Panc1 (cell line): ENCODE results near the gene SEPTIN2. TPM values are rescaled to one million over a fixed set of nuclear protein-coding genes. Genes with fewer than 3 reads are reported as not detected.

ENCODE experiments used
- ATAC-seq: fragments of 200-7000 bp; cut with Tn5 transposase; 2 replicates; pipeline ENCODE4 v1.9.1; 2020; ENCODE audit warnings: mild to moderate bottlenecking, moderate library complexity
- BruUV-seq: library from RNA; stranded (reverse); fragments of 400-500 nt; replicated peaks from 2 replicates; lab custom pipeline; 2021; lab: Mats Ljungman, UMichigan
- CTCF ChIA-PET: fragments of 300-600 bp; sonication (Branson Sonifier 250); formaldehyde crosslinking; loops from one replicate; lab custom pipeline; 2022; ENCODE audit warnings: antibody characterized with exemption; lab: Charles Lee
- POLR2A ChIA-PET: fragments of 300-600 bp; sonication (Branson Sonifier 250); formaldehyde crosslinking; loops from one replicate; lab custom pipeline; 2022; ENCODE audit warnings: antibody characterized with exemption; lab: Charles Lee
- DNase-seq: peaks from one replicate; pipeline ENCODE4 v3.0.0-alpha.2; 2010; ENCODE audit warnings: low read depth, low spot score
- H3K27ac ChIP-seq: 2 replicates; pipeline ENCODE4 v1.5.1; 2011; ENCODE audit warnings: mild to moderate bottlenecking, low read length, inconsistent platforms
- H3K27me3 ChIP-seq: fragments of 200-500 bp; sonication (Bioruptor generic); 2 replicates; pipeline ENCODE4 v1.6.0; 2014; ENCODE audit warnings: low read length, inconsistent platforms; ENCODE audit not compliant: control insufficient read depth, insufficient read depth
- H3K36me3 ChIP-seq: fragments of 200-500 bp; sonication (Bioruptor generic); 2 replicates; pipeline ENCODE4 v1.5.1; 2014; ENCODE audit warnings: inconsistent platforms, mild to moderate bottlenecking, low read length, moderate library complexity; ENCODE audit not compliant: control insufficient read depth, insufficient read depth
- H3K4me1 ChIP-seq: 2 replicates; pipeline ENCODE4 v1.5.1; 2011; ENCODE audit warnings: inconsistent platforms, mild to moderate bottlenecking, low read length, moderate library complexity; ENCODE audit not compliant: control insufficient read depth, insufficient read depth
- H3K4me3 ChIP-seq, 2 experiments: 2 replicates each; pipeline ENCODE4 v1.5.1; 2011 to 2012; ENCODE audit warnings: low read depth in 2 of 2, low read length in 2 of 2, mild to moderate bottlenecking in 2 of 2, inconsistent platforms in 1 of 2, moderate library complexity in 1 of 2
- H3K9me3 ChIP-seq: fragments of 200-500 bp; sonication (Bioruptor generic); 2 replicates; pipeline ENCODE4 v1.5.1; 2014; ENCODE audit warnings: low read depth, mild to moderate bottlenecking, inconsistent platforms, low read length, moderate library complexity; ENCODE audit not compliant: control insufficient read depth, insufficient read depth
- CTCF ChIP-seq: fragments of 450-650 bp; IDR thresholded peaks from 2 replicates; pipeline ENCODE4 v1.5.1; 2017; ENCODE audit warnings: mild to moderate bottlenecking
- POLR2AphosphoS5 ChIP-seq: IDR thresholded peaks from 2 replicates; pipeline ENCODE4 v1.6.1; 2012; ENCODE audit warnings: mild to moderate bottlenecking, low read depth, low read length, moderate library complexity
- REST ChIP-seq, 2 experiments: IDR thresholded peaks; 2 replicates each; pipeline ENCODE4 v1.6.1; 2011 to 2012; ENCODE audit warnings: low read depth in 2 of 2, control low read depth in 1 of 2, low read length in 1 of 2, mild to moderate bottlenecking in 1 of 2, moderate library complexity in 1 of 2; ENCODE audit not compliant: insufficient read depth in 1 of 2
- SIN3A ChIP-seq: IDR thresholded peaks from 2 replicates; pipeline ENCODE4 v1.6.1; 2012; ENCODE audit warnings: low read depth, mild to moderate bottlenecking, low read length, moderate library complexity, borderline replicate concordance; ENCODE audit not compliant: insufficient read depth
- TCF7L2 ChIP-seq: IDR thresholded peaks from 2 replicates; pipeline ENCODE4 v1.6.1; 2011; ENCODE audit warnings: mild to moderate bottlenecking, low read depth, low read length, inconsistent platforms
- in situ Hi-C: cut with HindIII; loops from 2 replicates; pipeline ENCODE4 v1.10.0; 2016; ENCODE audit warnings: low sequenced_read_pairs, low pct_unique_long_range_greater_than_20kb
- intact Hi-C: fragments of 100-400 bp; cut with micrococcal nuclease; formaldehyde crosslinking; loops from one replicate; pipeline ENCODE4 v1.10.0; 2022; ENCODE audit not compliant: unreplicated experiment
- total RNA-seq: library from RNA; stranded (reverse); gene quantifications from one replicate; pipeline ENCODE4 v1.2.1, GENCODE V29; 2021; ENCODE audit not compliant: unreplicated experiment

The SEPTIN2 gene
- total RNA-seq, 1 experiment from 2014 or later: 303 TPM

DNA sequence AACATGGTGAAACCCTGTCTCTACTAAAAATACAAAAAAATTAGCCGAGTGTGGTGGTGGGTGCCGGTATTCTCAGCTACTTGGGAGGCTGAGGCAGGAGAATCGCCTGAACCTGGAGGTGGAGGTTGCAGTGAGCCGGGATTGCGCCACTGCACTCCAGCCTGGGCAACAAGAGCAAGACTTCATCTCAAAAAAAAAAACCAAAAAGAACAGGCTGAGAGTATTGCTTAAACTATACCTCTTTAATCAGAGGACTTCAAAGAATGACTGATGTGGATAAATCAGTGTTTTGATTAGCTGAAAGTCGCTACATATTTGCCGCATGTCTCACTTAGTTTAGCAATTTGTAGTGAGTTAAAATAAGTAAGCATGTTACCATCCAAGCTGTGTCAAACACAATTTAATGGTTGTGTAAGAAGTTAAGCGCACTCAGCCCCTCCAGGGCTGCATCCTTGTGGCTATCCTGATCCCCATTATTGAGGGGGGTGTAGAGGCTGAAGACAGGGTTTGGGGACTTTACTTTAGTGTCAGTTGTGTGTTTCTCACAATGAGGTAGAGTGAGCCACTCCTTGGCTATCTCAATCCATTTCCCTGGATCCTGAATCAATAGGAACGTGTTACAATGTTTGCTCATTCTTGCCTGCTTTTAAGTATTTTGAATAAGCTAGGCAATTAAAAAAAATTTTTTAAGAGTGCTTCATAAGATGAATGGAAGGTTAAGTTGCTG is 29.4 kb downstream of the SEPTIN2 start:
- in situ Hi-C loops (no loop called here), intact Hi-C loops (no loop called here)
- H3K4me3 ChIP-seq: no peak overlapping the region
- ChIA-PET POLR2A (no interaction called here), CTCF (no interaction called here)
- ATAC-seq: no peak
- no TSS peak for BruUV-seq
- no peak overlapping the region for H3K27ac ChIP-seq
- peaks cover 21% of the 10 kb centered on the region for H3K36me3 ChIP-seq
- DNase-seq: no peak
- no peaks in the 10 kb centered on the region for H3K9me3 ChIP-seq
- TF ChIP-seq POLR2AphosphoS5: no peak
- TF ChIP-seq REST (IDR thresholded peaks at IDR 0.05; ENCODE audit: insufficient read depth in 1 of 2, low read depth in 2 of 2, low read length in 1 of 2): no peak
- H3K27me3 ChIP-seq: no peaks in the 10 kb centered on the region
- no peaks in the 10 kb centered on the region for H3K4me1 ChIP-seq

DNA sequence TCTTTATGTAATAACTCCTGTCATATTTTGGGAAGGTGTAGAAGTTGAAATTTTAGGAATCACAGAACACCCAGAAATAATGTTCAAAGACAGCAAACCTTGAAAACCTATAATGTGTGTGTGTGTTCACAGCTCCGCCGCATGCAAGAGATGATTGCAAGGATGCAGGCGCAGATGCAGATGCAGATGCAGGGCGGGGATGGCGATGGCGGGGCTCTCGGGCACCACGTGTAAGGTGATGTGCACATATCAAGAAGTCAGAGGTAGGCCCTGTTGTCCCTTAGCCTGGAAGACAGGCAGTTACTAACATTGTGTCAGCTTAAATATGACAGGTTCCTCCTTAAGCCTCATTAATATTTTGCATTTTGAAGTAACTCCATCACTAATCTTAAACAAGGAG is 34.2 kb downstream of the SEPTIN2 start:
- intact Hi-C loops: no loop called here
- ATAC-seq (no peak), DNase-seq (no peak)
- CTCF ChIA-PET: no interaction called here
- in situ Hi-C loops: no loop called here
- no TSS peak for BruUV-seq
- peaks cover 50% of the 10 kb centered on the region for H3K36me3 ChIP-seq
- H3K4me1 ChIP-seq: peaks cover 7% of the 10 kb centered on the region
- H3K9me3 ChIP-seq: no peaks in the 10 kb centered on the region
- POLR2A ChIA-PET: no interaction called here
- H3K27me3 ChIP-seq: no peaks in the 10 kb centered on the region
- H3K27ac ChIP-seq: no peak overlapping the region
- TF ChIP-seq TCF7L2 (no peak), POLR2AphosphoS5 (no peak), SIN3A (no peak), REST (IDR thresholded peaks at IDR 0.05; ENCODE audit: insufficient read depth in 1 of 2, low read depth in 2 of 2, low read length in 1 of 2) (no peak), CTCF (no peak)
- no peak overlapping the region for H3K4me3 ChIP-seq
